Pancreas (tissue), 10 donors: ENCODE data around the gene CETP. TPM values are rescaled to one million over a fixed set of nuclear protein-coding genes. Genes with fewer than 3 reads are reported as not detected.

Experiments
- ATAC-seq, 4 donors: fragments of 200-7000 bp; cut with Tn5 transposase; one replicate each; pipeline versions ENCODE4 v1.8.0 to v1.9.1; 2020; ENCODE audit warnings: mild to moderate bottlenecking in 4 of 4, moderate library complexity in 4 of 4
- DNase-seq, 6 donors: peaks; one replicate each; pipeline ENCODE4 v3.0.0-alpha.2; 2020
- FAIRE-seq: peaks from 2 replicates; lab custom pipeline; 2012; peaks lifted over from hg19 to GRCh38; lab: Jason Lieb, UNC
- H3K27ac ChIP-seq, 4 donors: fragments of 200-600 bp; sonication (generic); 1 replicate in 3 of 4; 2 replicates in 1 of 4; pipeline versions ENCODE4 v1.5.0 to v1.8.0; 2020
- H3K27me3 ChIP-seq, 4 donors: fragments of 200-600 bp; one replicate each; pipeline ENCODE4 v1.8.0; 2021
- H3K36me3 ChIP-seq, 3 donors: fragments of 200-600 bp; sonication (generic) in 1 of 3; one replicate each; pipeline versions ENCODE4 v1.5.0 to v1.8.0; 2020 to 2021
- H3K4me1 ChIP-seq, 3 donors: fragments of 200-600 bp; one replicate each; pipeline ENCODE4 v1.8.0; 2021
- H3K4me3 ChIP-seq, 4 donors: fragments of 200-600 bp; sonication (generic) in 2 of 4; one replicate each; pipeline versions ENCODE4 v1.5.0 to v1.8.0; 2020 to 2021
- H3K9me3 ChIP-seq, 4 donors: fragments of 200-600 bp; one replicate each; pipeline ENCODE4 v1.8.0; 2021
- CTCF ChIP-seq, 4 donors: fragments of 200-600 bp; sonication (generic) in 3 of 4; IDR thresholded peaks; one replicate each; pipeline versions ENCODE4 v1.5.0 to v1.8.0; 2021; ENCODE audit warnings: antibody characterized with exemption in 4 of 4
- WGBS, 2 donors: extraction: QIAGEN DNeasy Blood & Tissue Kit; methylation state at CpG; one replicate each; pipeline ENCODE4 v1.1.7; 2013; 5-methylcytosine and 5-hydroxymethylcytosine counted together
- intact Hi-C, 3 donors: fragments of 100-400 bp; cut with DNase I; formaldehyde crosslinking; loops; one replicate each; pipeline versions ENCODE4 v1.11.1 to v1.14.2; 2022
- polyA plus RNA-seq, 2 donors: library from polyadenylated mRNA; stranded (reverse); fragments of 200-250 nt; gene quantifications; one replicate each; pipeline ENCODE4 v1.2.3, GENCODE V29; 2013
- total RNA-seq, 6 donors: library from RNA; stranded (reverse); fragmentation: NEBNext Ultra II Directional in 4 of 6; extraction: Animal tissue kit (Norgen Biotek cat#: 25700) in 4 of 6; gene quantifications; one replicate each; pipeline versions ENCODE4 v1.2.1 to v1.2.4, GENCODE V29; 2021 to 2023
- donor health status: healthy with polysubstance abuse.
- donor health status: DM: no; HTN: no; CAD: no; lungs with moderate emphysema.
- donor health status: DM: no; HTN: no; CAD: no.
- donor health status: control.
- donor health status: control.
- donor health status: Bipolar disorder and iron deficiency.
- donor health status: DM: yes; HTN: yes; CAD: no.
- donor health status: DM: no; HTN: no; CAD: no.
- donor health status: DM: no; HTN: no; CAD: no.
- donor health status: DM: yes; HTN: yes; CAD: no.

The CETP gene
- total and polyA plus RNA-seq, 8 donors, result 0.12 to 1.0 (median 0.26) TPM; not detected in 1

- H3K36me3 ChIP-seq, result peaks cover 24 to 100% (median 88%) of the 10 kb centered on the region in 3 donors
- no peaks in the 10 kb centered on the region for H3K27me3 ChIP-seq
- TF ChIP-seq CTCF (IDR thresholded peaks at IDR 0.05), result no peak
- H3K9me3 ChIP-seq, result no peaks in the 10 kb centered on the region
- FAIRE-seq, result no peak
- H3K27ac ChIP-seq, result no peak overlapping the region
- peak overlapping the region in 1 of 4 donors; percentile 2 for H3K4me3 ChIP-seq
- intact Hi-C loops, result no loop called here
- peak in 1 of 4 donors; percentile 1 for ATAC-seq
- DNase-seq, result no peak
- peaks cover 29 to 65% (median 46%) of the 10 kb centered on the region in 3 donors for H3K4me1 ChIP-seq
- WGBS, 2 donors, result 32 to 34% methylated on average over 4 of the region's 4 CpGs
These were observed 21.9 kb upstream of the CETP start for GRCh38 chr16:56939801-56940200.

- intact Hi-C loops, result no loop called here
- DNase-seq (no peak), FAIRE-seq (no peak), ATAC-seq (no peak)
- no peak for TF ChIP-seq CTCF (IDR thresholded peaks at IDR 0.05)
- no peaks in the 10 kb centered on the region for H3K27me3 ChIP-seq
- no peak overlapping the region for H3K4me3 ChIP-seq
- H3K27ac ChIP-seq, result no peak overlapping the region
- H3K4me1 ChIP-seq, result peaks cover 36 to 58% (median 53%) of the 10 kb centered on the region in 3 donors
- peaks cover 24 to 92% (median 86%) of the 10 kb centered on the region in 3 donors for H3K36me3 ChIP-seq
- 22 to 29% methylated on average over 2 of the region's 2 CpGs for WGBS, 2 donors
- H3K9me3 ChIP-seq, result no peaks in the 10 kb centered on the region
These were observed 20.7 kb upstream of the CETP start for GRCh38 chr16:56941092-56941491.

GRCh38 chr16:56941856-56942331, 19.9 kb upstream of the CETP start:
- TF ChIP-seq CTCF (IDR thresholded peaks at IDR 0.05), result no peak
- ATAC-seq, result no peak
- Histone ChIP-seq H3K36me3 (peaks cover 24 to 84% (median 78%) of the 10 kb centered on the region in 3 donors), H3K4me1 (peaks cover 36 to 57% (median 51%) of the 10 kb centered on the region in 3 donors), H3K4me3 (no peak overlapping the region), H3K27ac (no peak overlapping the region), H3K9me3 (no peaks in the 10 kb centered on the region), H3K27me3 (no peaks in the 10 kb centered on the region)
- WGBS, 2 donors, result 46 to 49% methylated on average over 9 of the region's 9 CpGs
- no peak for DNase-seq
- intact Hi-C loops, result no loop called here
- no peak for FAIRE-seq

GRCh38 chr16:56943761-56944375, 17.9 kb upstream of the CETP start:
- Histone ChIP-seq H3K27ac (no peak overlapping the region), H3K4me1 (peaks cover 31 to 52% (median 36%) of the 10 kb centered on the region in 3 donors), H3K36me3 (peaks cover 23 to 64% (median 60%) of the 10 kb centered on the region in 3 donors), H3K27me3 (no peaks in the 10 kb centered on the region), H3K4me3 (no peak overlapping the region), H3K9me3 (no peaks in the 10 kb centered on the region)
- TF ChIP-seq CTCF (IDR thresholded peaks at IDR 0.05), result no peak
- FAIRE-seq (no peak), ATAC-seq (no peak), DNase-seq (no peak)
- intact Hi-C loops, result no loop called here
- 54 to 58% methylated on average over 6 of the region's 6 CpGs for WGBS, 2 donors
